ENCODE data around the gene PDS5B.

PDS5B gene

GRCh38 chr13:32737679-32738078 lies 151.4 kb downstream of the PDS5B start:
- no peaks in the 10 kb centered on the region for H3K9me3 ChIP-seq (ENCODE audit: control insufficient read depth, insufficient read depth, low read depth, low read length)
- ChIA-PET CTCF (interaction anchor here (1.2 kb wide), 1 partner anchor 87 kb away, joined by 3 read pairs; no protein-coding TSS in a partner anchor), POLR2A (no interaction called here)
- peaks cover 2 to 4% of the 10 kb centered on the region in 2 experiments; a peak in 2 of 3 replicates for H3K36me3 ChIP-seq (ENCODE audit: control insufficient read depth in 2 of 2, insufficient read depth in 1 of 2, low read length in 2 of 2)
- H3K4me1 ChIP-seq (ENCODE audit: control insufficient read depth, insufficient read depth, low read length) = no peaks in the 10 kb centered on the region
- no peak overlapping the region for H3K27ac ChIP-seq (ENCODE audit: extremely low read depth, low read depth, low read length)
- H3K4me3 ChIP-seq (ENCODE audit: low read depth, low read length) = no peak overlapping the region
- TF ChIP-seq AEBP2 (tag by site-specific recombination; IDR thresholded peaks at IDR 0.05; ENCODE audit: borderline replicate concordance) (no peak), ZNF18 (tag by site-specific recombination; IDR thresholded peaks at IDR 0.05) (no peak), INSM2 (tag by site-specific recombination; IDR thresholded peaks at IDR 0.05) (no peak), ZNF514 (tag by site-specific recombination; IDR thresholded peaks at IDR 0.05) (no peak), ZNF777 (tag by site-specific recombination; IDR thresholded peaks at IDR 0.05; ENCODE audit: borderline replicate concordance) (no peak)

- H3K36me3 ChIP-seq (ENCODE audit: control insufficient read depth in 2 of 2, insufficient read depth in 1 of 2, low read length in 2 of 2) = peaks cover 5 to 6% of the 10 kb centered on the region in 2 experiments
- CTCF ChIA-PET = no interaction called here
- TF ChIP-seq ZNF266 (tag by site-specific recombination; IDR thresholded peaks at IDR 0.05; ENCODE audit: low read depth) (no peak), ZNF521 (tag by site-specific recombination; IDR thresholded peaks at IDR 0.05) (no peak)
Measured at GRCh38 chr13:32745509-32745908, 159.3 kb downstream of the PDS5B start.

GRCh38 chr13:32746474-32746873 lies 160.2 kb downstream of the PDS5B start:
- Histone ChIP-seq H3K36me3 (ENCODE audit: control insufficient read depth in 2 of 2, insufficient read depth in 1 of 2, low read length in 2 of 2) (peaks cover 6 to 8% of the 10 kb centered on the region in 2 experiments), H3K27ac (ENCODE audit: extremely low read depth, low read depth, low read length) (no peak overlapping the region), H3K4me3 (ENCODE audit: low read depth, low read length) (no peak overlapping the region), H3K9me3 (ENCODE audit: control insufficient read depth, insufficient read depth, low read depth, low read length) (no peaks in the 10 kb centered on the region), H3K4me1 (ENCODE audit: control insufficient read depth, insufficient read depth, low read length) (no peaks in the 10 kb centered on the region; the same call in 1 of the 2 replicates)
- TF ChIP-seq ZNF37A (tag by site-specific recombination; IDR thresholded peaks at IDR 0.05) (no peak), ZNF184 (tag by site-specific recombination; IDR thresholded peaks at IDR 0.05) (no peak), ZNF473 (tag by site-specific recombination; IDR thresholded peaks at IDR 0.05) (no peak)
- CTCF ChIA-PET = no interaction called here
- POLR2A ChIA-PET = no interaction called here

More at GRCh38 chr13:32745509-32745908, 159.3 kb downstream of the PDS5B start:
- H3K4me1 ChIP-seq (ENCODE audit: control insufficient read depth, insufficient read depth, low read length) = no peaks in the 10 kb centered on the region; the same call in 1 of the 2 replicates
- no peak overlapping the region for H3K27ac ChIP-seq (ENCODE audit: extremely low read depth, low read depth, low read length)
- H3K9me3 ChIP-seq (ENCODE audit: control insufficient read depth, insufficient read depth, low read depth, low read length) = no peaks in the 10 kb centered on the region
- H3K4me3 ChIP-seq (ENCODE audit: low read depth, low read length) = no peak overlapping the region
- POLR2A ChIA-PET = no interaction called here

GRCh38 chr13:32748305-32748704 lies 162.1 kb downstream of the PDS5B start:
- TF ChIP-seq ZNF513 (tag by site-specific recombination; IDR thresholded peaks at IDR 0.05) (no peak), ZNF704 (tag by site-specific recombination; IDR thresholded peaks at IDR 0.05) (no peak), ZNF214 (tag by site-specific recombination; IDR thresholded peaks at IDR 0.05; ENCODE audit: borderline replicate concordance) (no peak), BCL6B (tag by site-specific recombination; IDR thresholded peaks at IDR 0.05) (no peak), ZNF10 (tag by site-specific recombination; IDR thresholded peaks at IDR 0.05) (no peak), ZNF664 (tag by site-specific recombination; IDR thresholded peaks at IDR 0.05) (no peak), ZNF398 (tag by site-specific recombination; IDR thresholded peaks at IDR 0.05) (no peak)
- no peaks in the 10 kb centered on the region for H3K9me3 ChIP-seq (ENCODE audit: control insufficient read depth, insufficient read depth, low read depth, low read length)
- POLR2A ChIA-PET = no interaction called here
- H3K27ac ChIP-seq (ENCODE audit: extremely low read depth, low read depth, low read length) = no peak overlapping the region
- H3K4me1 ChIP-seq (ENCODE audit: control insufficient read depth, insufficient read depth, low read length) = no peaks in the 10 kb centered on the region; the same call in 1 of the 2 replicates
- H3K36me3 ChIP-seq (ENCODE audit: control insufficient read depth in 2 of 2, insufficient read depth in 1 of 2, low read length in 2 of 2) = peaks cover 6 to 8% of the 10 kb centered on the region in 2 experiments
- H3K4me3 ChIP-seq (ENCODE audit: low read depth, low read length) = no peak overlapping the region
- CTCF ChIA-PET = no interaction called here

All from HEK293 (cell line).